Measurements from ENCODE around the gene PITRM1.

GRCh38 chr10:3196482-3196881, 23.9 kb upstream of the PITRM1 start:
- no peak for TF ChIP-seq EZH2phosphoT487 (IDR thresholded peaks at IDR 0.05; ENCODE audit: insufficient read depth, low read depth)
- TF ChIP-seq EZH2 (IDR thresholded peaks at IDR 0.05; ENCODE audit: insufficient read depth, poor library complexity, severe bottlenecking), result no peak
